A673 (cell line): Measurements from ENCODE around the gene NEK8. TPM values are rescaled to one million over a fixed set of nuclear protein-coding genes. Genes with fewer than 3 reads are reported as not detected.

Source experiments
- BruUV-seq: library from RNA; stranded (reverse); fragments of 400-500 nt; replicated peaks from 2 replicates; lab custom pipeline; 2021; lab: Mats Ljungman, UMichigan
- CTCF ChIA-PET: fragments of 300-600 bp; sonication (Branson Sonifier 250); formaldehyde crosslinking; loops from one replicate; lab custom pipeline; 2022; ENCODE audit warnings: antibody characterized with exemption; lab: Charles Lee
- POLR2A ChIA-PET: fragments of 300-600 bp; sonication (Branson Sonifier 250); formaldehyde crosslinking; loops from one replicate; lab custom pipeline; 2022; ENCODE audit warnings: antibody characterized with exemption; ENCODE audit not compliant: low non-redundant PET; lab: Charles Lee
- DNase-seq: peaks from one replicate; pipeline ENCODE4 v3.0.0-alpha.2; 2015; ENCODE audit warnings: low spot score
- H3K27ac ChIP-seq: fragments of 200-600 bp; sonication (generic); 2 replicates; pipeline ENCODE4 v1.5.1; 2016; ENCODE audit warnings: mixed run types, low read depth, mild to moderate bottlenecking, mixed read lengths, antibody characterized with exemption, low read length; ENCODE audit not compliant: poor library complexity, severe bottlenecking
- H3K27me3 ChIP-seq: fragments of 200-600 bp; sonication (generic); replicated peaks from 2 replicates; pipeline ENCODE4 v1.6.1; 2017; ENCODE audit warnings: mixed run types, low read depth, mild to moderate bottlenecking, mixed read lengths, antibody characterized with exemption, low read length; ENCODE audit not compliant: insufficient read depth, poor library complexity
- H3K36me3 ChIP-seq: fragments of 200-600 bp; sonication (generic); 2 replicates; pipeline ENCODE4 v1.6.1; 2016; ENCODE audit warnings: mixed run types, mild to moderate bottlenecking, mixed read lengths, antibody characterized with exemption, low read length; ENCODE audit not compliant: insufficient read depth, poor library complexity, severe bottlenecking
- H3K4me1 ChIP-seq: fragments of 200-600 bp; sonication (generic); 2 replicates; pipeline ENCODE4 v1.6.1; 2017; ENCODE audit warnings: mixed run types, mild to moderate bottlenecking, mixed read lengths, antibody characterized with exemption, low read length; ENCODE audit not compliant: insufficient read depth, poor library complexity, severe bottlenecking
- H3K4me3 ChIP-seq: fragments of 200-600 bp; sonication (generic); 2 replicates; pipeline ENCODE4 v1.5.1; 2016; ENCODE audit warnings: low read depth, mixed run types, mild to moderate bottlenecking, mixed read lengths, low read length; ENCODE audit not compliant: poor library complexity, severe bottlenecking
- H3K9me3 ChIP-seq: fragments of 200-600 bp; sonication (generic); 2 replicates; pipeline ENCODE4 v1.6.1; 2016; ENCODE audit warnings: mixed run types, low read depth, mild to moderate bottlenecking, mixed read lengths, antibody characterized with exemption, low read length; ENCODE audit not compliant: poor library complexity, severe bottlenecking
- EZH2 ChIP-seq: fragments of 200-600 bp; sonication (generic); IDR thresholded peaks from 2 replicates; pipeline ENCODE4 v1.6.1; 2017; ENCODE audit warnings: borderline replicate concordance, low read depth, mild to moderate bottlenecking, mixed read lengths, antibody characterized with exemption, low read length; ENCODE audit not compliant: poor library complexity, severe bottlenecking
- intact Hi-C: fragments of 100-400 bp; cut with micrococcal nuclease; formaldehyde crosslinking; loops from one replicate; pipeline ENCODE4 v1.10.0; 2022; ENCODE audit not compliant: unreplicated experiment
- total RNA-seq: library from RNA; stranded (reverse); gene quantifications from 2 replicates; pipeline ENCODE4 v1.2.3, GENCODE V29; 2021
- TF ChIP-seq, protein P1 (sequence below): fragments of 300-800, 200-600 bp; sonication (generic); conservative IDR thresholded peaks from 2 replicates; pipeline ENCODE4 v1.5.1; 2017; ENCODE audit warnings: low read depth, mild to moderate bottlenecking, antibody characterized with exemption, low read length, moderate library complexity, mixed read lengths

The NEK8 gene
- total RNA-seq, 1 experiment from 2014 or later, result 3.9 TPM

DNA sequence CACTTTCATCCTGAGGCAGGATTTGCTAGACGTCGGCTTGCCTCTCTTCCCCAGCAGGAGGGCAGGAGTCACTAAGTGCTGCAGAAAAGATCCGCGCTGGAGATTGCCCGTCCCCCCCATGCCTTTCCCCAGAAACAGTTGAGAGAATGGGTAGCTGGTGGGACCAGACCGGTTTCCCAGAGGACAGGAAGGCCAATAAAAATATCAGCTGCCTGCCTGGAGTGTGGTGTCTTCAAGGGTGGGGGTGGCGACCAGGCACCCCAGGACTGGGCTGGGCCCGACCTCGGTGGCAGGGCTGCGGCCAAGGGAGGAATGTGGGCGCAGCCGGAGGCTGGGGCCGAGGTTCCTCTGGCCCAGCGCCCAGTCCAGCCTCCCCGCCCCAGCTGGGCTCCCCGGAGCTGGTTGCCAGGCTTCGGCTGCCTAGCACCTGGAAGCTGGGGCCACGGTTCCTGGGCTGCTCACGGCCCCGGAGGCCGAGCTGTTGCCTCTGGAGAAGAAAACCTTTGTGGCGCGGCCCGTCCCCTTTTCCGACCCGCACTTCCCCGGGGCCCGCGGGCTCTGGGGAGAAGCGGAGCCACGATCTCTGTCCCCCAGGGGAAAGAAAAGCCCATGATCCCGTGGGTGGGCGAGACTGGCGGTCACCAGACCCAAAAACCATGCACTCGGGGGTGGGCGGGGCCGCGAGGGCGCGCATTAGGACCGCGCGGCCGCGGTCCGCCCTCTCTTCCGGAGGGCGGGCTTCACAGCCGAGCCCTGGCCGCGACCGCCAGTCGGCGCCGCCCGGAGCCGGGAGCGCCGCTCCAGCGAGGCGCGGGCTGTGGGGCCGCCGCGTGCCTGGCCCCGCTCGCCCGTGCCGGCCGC is 14.9 kb downstream of the NEK8 start, which contains the start of gene TRAF4:
Gene TRAF4, plus strand, starts transcription at position 769 of the 861 bp plus-strand sequence. CDS start 102 bp downstream, outside the sequence.
- H3K27ac ChIP-seq, result peak within 1 kb of the TSS; percentile 94
- no peaks in the 10 kb centered on the region for H3K27me3 ChIP-seq
- H3K4me1 ChIP-seq, result peaks cover 32% of the 10 kb centered on the region
- ChIA-PET CTCF (interaction anchor here (0.7 to 1.5 kb wide), 6 partner anchors 16 to 640 kb away, joined by 3 to 5 read pairs (median 4); no protein-coding TSS in a partner anchor), POLR2A (interaction anchor here (0.6 to 0.7 kb wide), 2 partner anchors 148 to 427 kb away, joined by 3 to 5 read pairs; no protein-coding TSS in a partner anchor)
- peak within 1 kb of the TSS; percentile 72 for H3K4me3 ChIP-seq
- H3K36me3 ChIP-seq, result peaks cover 16% of the 10 kb centered on the region
- TF ChIP-seq, protein P1, sequence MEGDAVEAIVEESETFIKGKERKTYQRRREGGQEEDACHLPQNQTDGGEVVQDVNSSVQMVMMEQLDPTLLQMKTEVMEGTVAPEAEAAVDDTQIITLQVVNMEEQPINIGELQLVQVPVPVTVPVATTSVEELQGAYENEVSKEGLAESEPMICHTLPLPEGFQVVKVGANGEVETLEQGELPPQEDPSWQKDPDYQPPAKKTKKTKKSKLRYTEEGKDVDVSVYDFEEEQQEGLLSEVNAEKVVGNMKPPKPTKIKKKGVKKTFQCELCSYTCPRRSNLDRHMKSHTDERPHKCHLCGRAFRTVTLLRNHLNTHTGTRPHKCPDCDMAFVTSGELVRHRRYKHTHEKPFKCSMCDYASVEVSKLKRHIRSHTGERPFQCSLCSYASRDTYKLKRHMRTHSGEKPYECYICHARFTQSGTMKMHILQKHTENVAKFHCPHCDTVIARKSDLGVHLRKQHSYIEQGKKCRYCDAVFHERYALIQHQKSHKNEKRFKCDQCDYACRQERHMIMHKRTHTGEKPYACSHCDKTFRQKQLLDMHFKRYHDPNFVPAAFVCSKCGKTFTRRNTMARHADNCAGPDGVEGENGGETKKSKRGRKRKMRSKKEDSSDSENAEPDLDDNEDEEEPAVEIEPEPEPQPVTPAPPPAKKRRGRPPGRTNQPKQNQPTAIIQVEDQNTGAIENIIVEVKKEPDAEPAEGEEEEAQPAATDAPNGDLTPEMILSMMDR, result no peak
- no peak for TF ChIP-seq EZH2
- BruUV-seq, result TSS peak; percentile 79
- no peaks in the 10 kb centered on the region for H3K9me3 ChIP-seq
- peak; percentile 93 for DNase-seq
- intact Hi-C loops, result loop anchor here (2.0 kb wide), 1 partner anchor 15 kb away; the partner anchor contains the start of gene NEK8

DNA sequence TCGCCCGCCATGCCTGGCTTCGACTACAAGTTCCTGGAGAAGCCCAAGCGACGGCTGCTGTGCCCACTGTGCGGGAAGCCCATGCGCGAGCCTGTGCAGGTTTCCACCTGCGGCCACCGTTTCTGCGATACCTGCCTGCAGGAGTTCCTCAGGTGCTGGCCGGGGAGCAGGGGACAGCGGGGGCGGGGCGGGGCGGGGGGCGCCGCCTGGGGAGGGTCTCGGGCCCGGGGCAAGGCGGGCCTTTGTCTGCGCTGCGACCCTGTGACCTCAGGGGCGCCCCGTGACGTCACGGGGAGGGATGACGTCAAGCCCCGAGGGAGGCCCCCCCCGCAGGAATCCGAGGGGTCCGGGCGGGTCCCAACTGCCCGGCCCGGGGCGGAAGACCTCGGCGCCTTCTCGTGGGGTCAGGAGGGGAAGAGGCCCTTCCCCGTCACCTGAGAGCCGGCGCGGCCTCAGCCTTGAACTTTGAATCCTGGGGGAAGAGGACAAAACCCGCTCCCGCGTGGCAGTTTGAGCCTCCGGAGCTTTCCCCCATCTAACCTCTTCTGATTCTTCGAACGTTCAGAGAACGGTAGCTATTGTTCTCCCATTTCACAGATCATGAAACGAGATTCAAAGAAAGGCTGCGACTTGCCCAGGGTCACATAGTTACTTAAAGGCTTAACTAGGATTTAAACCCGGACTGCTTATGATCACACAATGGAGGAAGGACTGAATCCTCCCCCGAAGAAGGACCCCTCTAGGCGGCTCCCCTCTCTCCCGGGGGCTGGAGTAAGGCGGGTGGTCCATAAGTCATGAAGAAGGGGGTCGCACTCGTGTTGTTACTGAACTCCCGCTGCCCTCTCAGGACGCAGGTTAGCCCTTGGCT is 15.8 kb downstream of the NEK8 start:
- H3K4me3 ChIP-seq, result peak overlapping the region; percentile 72
- POLR2A ChIA-PET, result interaction anchor here (0.6 kb wide), 1 partner anchor 17 kb away, joined by 4 read pairs; no protein-coding TSS in a partner anchor
- H3K36me3 ChIP-seq, result peaks cover 23% of the 10 kb centered on the region
- peaks cover 32% of the 10 kb centered on the region for H3K4me1 ChIP-seq
- peak overlapping the region; percentile 94 for H3K27ac ChIP-seq
- peak; percentile 48 for DNase-seq
- intact Hi-C loops, result no loop called here
- CTCF ChIA-PET, result interaction anchor here (0.6 to 3.2 kb wide), 5 partner anchors 17 to 209 kb away, joined by 3 to 17 read pairs (median 4); partner anchors contain the start of gene TLCD1
- no peak for TF ChIP-seq EZH2
- TF ChIP-seq, protein P1, result no peak
- no peaks in the 10 kb centered on the region for H3K9me3 ChIP-seq
- TSS peak; percentile 68 for BruUV-seq
- H3K27me3 ChIP-seq, result no peaks in the 10 kb centered on the region
